ENCODE results near the gene CELA2B.
A peak's percentile ranks its signal among the peaks of the same experiment; 100 is the strongest.
"Not testable (repeated sequence)": the region's sequence is repeated elsewhere in the genome, so short reads cannot be mapped to it uniquely, and the experiment has no call there.

CELA2B gene

GRCh38 chr1:15445390-15446122 is 30.3 kb upstream of the CELA2B start:
- no peak for DNase-seq

DNA sequence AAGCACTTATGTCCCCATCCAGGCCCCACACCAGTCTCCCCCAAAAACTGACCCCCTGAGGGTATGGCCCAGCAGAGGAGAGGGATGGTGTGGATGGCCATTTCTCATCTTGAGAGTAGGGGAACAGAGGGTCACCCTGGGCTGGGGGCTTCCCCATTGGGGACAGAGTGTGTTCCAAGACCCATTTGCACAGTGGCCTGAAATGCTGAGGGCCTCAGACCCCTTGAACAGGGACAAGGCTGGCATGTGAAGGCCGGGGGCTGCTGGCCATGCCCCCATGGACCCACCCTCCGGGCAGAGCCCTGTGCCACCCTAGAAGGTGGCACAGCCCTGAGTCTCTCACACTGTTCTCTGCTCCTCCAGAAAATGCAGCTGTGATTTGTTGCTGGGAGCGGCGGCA is 29.7 kb upstream of the CELA2B start:
- no peak for DNase-seq

GRCh38 chr1:15448877-15449462 is 26.9 kb upstream of the CELA2B start:
- DNase-seq = no peak

DNA sequence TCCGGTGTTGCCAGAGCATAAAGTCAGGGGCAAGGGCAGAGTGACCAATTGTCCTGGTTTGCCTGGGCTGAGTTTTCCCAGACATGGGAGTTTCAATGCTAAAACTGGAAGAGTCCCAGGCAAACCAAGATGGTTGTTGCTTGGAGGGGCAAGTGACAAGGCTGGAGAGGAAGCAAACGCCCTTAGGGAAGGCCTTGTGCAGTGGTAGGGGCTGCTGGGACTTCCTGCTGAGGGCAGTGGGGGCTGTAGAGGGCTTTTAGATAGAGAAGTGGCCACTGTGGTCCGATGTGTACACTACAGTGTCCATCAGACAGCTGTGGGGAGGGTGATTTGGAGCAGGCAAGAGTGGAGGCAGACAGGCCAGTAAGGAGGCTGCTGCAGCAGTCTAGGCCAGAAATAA is 26.3 kb upstream of the CELA2B start:
- no peak for DNase-seq

- no peak for DNase-seq
These were observed 24.7 kb upstream of the CELA2B start for GRCh38 chr1:15451014-15451722.

- no peak for DNase-seq
These were observed 23.7 kb upstream of the CELA2B start for GRCh38 chr1:15452216-15452615.

DNA sequence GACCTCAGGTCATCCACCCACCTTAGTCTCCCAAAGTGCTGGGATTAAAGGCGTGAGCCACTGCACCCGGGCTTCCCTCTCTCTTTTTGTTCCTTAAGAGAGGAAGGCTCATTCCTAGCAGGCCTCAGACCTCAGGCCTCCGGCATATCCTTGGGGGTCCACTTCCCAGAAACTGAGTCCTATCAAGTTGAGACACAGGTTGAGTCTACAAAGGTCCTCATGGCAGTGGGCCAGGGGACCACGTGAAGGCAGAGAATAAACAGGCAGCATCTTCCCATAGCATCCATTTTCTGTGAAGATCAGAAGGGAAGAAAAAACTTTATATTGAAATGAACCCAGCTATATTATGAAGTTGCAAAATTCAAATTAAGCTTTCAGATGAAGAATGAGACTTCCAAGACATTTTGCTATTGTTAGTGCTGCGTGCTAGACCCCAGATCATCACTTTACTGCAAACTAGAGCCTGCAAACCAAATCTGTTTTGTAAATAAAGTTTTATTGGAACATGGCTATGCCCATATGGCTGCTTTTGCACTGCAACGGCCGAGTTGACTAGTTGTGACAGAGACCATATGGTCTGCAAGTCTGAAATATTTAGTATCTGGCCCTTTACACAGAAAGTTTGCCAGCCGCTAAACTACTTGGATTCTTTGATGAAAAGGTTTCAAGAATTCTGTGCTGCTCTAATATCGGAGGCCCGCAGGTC is 22.9 kb upstream of the CELA2B start:
- no peak for DNase-seq

GRCh38 chr1:15453734-15454133 is 22.2 kb upstream of the CELA2B start:
- DNase-seq = no peak

GRCh38 chr1:15454256-15454655 is 21.6 kb upstream of the CELA2B start:
- DNase-seq = no peak

DNA sequence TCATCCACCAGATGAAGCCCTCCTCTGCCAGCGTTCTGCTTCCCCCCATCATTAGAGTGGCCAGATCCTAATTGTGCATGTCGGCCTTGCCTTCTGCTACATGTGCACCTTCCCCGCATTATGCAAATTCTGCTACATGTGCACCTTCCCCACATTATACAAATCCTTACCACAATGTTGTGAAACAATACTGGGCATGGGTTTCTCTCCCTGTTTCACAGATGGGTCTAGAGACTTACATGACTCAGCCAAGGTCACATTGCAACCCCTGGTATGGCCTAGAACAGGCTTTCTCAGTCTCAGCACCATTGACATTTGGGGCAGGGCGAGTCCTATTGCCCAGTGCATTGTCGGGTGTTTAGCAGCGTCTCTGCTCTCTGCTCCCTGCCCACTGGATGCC is 20.4 kb upstream of the CELA2B start:
- peak in 2 of 4 experiments; percentile 42 to 70 for DNase-seq

GRCh38 chr1:15456313-15456954 is 19.5 kb upstream of the CELA2B start, which contains the start of gene CELA2A:
Gene CELA2A (plus strand): TSS chr1:15456732. CDS start chr1:15456754, 22 bp downstream.
- DNase-seq = no peak

GRCh38 chr1:15457585-15457984 is 18.3 kb upstream of the CELA2B start:
- no peak for DNase-seq

- not testable (repeated sequence) for DNase-seq
These were observed 17.5 kb upstream of the CELA2B start for GRCh38 chr1:15458388-15458787.

DNA sequence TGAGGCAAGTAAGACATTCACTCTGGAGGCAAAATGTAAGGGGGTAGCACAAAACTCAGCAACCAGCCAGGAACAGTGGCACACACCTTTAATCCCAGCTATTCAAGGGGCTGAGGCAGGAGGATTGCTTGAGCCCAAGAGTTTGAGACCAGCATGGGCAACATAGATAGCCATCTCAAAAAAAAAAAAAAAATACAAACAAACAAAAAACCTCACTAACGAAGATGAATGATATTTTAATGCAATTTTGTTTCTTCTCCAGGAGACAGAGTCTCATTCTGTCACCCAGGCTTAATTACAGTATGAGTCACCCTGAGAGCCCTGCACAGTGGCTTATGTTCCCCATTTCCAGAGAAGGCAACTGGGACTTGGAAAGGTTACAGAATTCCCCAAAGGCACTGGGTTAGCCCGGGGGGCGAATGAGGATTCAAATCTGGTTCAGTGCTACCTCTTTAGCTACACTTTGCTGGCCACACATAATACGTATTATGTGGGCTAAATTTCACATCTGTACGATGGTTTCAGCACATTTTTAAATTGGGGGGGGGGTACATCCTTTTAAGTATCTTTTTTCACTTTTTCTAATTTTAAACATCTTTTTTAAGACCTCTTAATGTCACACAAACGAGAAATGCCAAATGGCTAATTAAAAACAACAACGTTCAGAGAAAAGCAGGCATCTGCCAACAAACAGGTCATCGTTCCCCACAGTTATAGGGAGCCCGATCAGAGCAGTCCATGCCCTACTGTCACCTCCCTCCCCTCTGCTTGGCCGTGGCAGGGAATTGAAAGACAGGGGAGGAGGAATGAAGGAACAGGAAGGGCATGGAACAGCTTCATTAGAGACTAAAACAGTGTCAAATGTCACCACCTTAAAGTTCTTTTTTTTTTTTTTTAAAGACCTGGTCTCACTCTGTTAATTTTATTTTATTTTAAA is 15.9 kb upstream of the CELA2B start:
- peak; percentile 50 to 70 (median 62) for DNase-seq

DNA sequence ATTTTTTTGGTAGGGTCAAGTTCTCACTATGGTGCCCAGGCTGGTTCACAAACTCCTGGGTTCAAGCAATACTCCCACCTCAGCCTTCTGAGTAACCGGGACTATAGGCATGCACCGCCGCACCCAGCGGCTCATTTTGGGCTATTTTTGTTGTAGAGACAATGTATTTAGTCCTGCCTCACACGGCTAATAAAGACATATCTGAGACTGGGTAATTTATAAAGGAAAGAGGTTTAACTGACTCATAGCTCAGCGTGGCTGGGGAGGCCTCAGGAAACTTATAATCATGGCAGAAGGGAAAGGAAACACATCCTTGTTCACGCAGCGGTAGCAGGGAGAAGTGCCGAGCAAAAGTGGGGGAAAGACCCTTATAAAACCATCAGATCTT is 15.2 kb upstream of the CELA2B start:
- no peak for DNase-seq

DNA sequence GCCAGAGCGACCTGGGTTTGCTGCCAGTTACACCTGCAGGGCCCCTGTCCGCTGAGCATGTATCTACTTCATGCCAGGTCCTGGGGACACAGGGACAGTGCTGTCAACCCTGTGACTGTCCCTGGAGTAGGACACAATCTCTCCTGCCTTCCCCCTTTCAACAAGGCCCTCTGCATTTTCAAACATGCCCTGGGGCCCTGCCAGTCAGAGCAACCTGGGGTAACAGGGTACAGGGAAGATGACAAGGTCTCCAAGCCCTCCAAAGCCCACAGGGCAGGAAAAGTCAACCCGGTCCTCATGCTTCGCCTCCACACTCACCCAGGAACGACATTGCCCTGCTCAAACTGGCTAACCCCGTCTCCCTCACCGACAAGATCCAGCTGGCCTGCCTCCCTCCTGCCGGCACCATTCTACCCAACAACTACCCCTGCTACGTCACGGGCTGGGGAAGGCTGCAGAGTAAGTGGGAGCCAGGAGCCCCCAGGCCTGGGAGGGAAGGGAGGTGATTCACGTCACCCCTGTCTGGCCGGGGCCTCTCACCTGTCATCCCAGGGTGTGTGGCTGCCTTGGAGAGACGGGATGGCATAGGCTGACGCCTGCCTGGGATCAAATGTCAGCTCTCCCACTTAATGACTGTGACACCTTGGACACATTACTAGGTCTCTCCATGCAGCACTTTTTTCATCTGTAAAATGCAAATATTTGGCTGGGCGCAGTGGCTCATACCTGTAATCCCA is 12.7 kb upstream of the CELA2B start:
- DNase-seq = not testable (repeated sequence)

DNA sequence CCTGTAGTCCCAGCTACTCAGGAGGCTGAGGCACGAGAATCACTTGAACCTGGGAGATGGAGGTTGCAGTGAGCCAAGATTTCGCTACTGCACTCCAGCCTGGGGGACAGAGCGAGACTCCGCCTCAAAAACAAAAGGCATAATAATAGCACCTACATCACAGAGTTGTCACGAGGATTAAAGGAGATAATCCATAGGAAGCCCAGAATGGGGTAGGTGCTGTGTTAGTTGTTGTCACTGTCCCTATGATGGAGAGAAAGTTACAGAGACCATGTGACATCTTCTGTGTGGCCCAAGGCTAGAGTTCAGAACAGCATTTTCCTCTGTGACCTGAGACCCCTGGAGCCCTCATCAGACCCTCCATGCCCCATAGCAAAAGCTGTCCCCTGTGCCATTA is 12.0 kb upstream of the CELA2B start:
- DNase-seq = not testable (repeated sequence)

- peak in 2 of 4 experiments; percentile 36 to 51 for DNase-seq
These were observed 10.2 kb upstream of the CELA2B start for GRCh38 chr1:15465674-15466073.

- not testable (repeated sequence) for DNase-seq
These were observed 8.8 kb upstream of the CELA2B start for GRCh38 chr1:15466955-15467625.

DNA sequence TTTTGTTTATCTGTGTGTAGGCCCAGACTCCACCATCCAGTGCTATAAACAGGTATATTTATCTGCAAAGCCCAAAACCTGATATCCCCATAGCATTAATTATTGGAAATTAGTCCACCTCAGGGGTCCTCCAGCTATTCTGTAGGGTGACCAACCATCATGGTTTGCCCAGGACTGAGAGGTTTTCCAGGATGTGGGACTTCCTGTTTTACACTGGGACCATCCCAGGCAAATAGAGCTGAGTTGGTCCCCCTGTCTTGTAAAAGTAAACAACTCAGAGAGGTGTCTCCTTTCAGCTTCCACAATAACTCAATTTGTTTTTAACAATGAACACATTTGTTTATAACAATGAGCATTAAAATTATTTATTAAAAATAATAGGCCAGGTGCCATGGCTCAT is 7.8 kb upstream of the CELA2B start:
- DNase-seq = no peak
